GM12878 (cell line): ENCODE results near the gene TAX1BP1. TPM values are rescaled to one million over a fixed set of nuclear protein-coding genes. Genes with fewer than 3 reads are reported as not detected.

Experiments
- ATAC-seq: fragments of 200-7000 bp; cut with Tn5 transposase; 3 replicates; pipeline ENCODE4 v1.9.1; 2020; ENCODE audit warnings: mild to moderate bottlenecking, moderate library complexity
- BruUV-seq: library from RNA; stranded (reverse); fragments of 400-500 nt; replicated peaks from 2 replicates; lab custom pipeline; 2021; lab: Mats Ljungman, UMichigan
- CTCF ChIA-PET: fragments of 300-600 bp; sonication (Branson Sonifier 250); formaldehyde crosslinking; extraction: SDS; loops from one replicate; lab custom pipeline; 2021; ENCODE audit warnings: inconsistent platforms; lab: Yijun Ruan, JAX
- POLR2A ChIA-PET: fragments of 350-600 bp; formaldehyde crosslinking; extraction: SDS; loops from one replicate; lab custom pipeline; 2021; ENCODE audit warnings: inconsistent platforms; lab: Charles Lee
- RAD21 ChIA-PET: fragments of 300-600 bp; sonication (Branson Sonifier 250); formaldehyde crosslinking; loops from one replicate; lab custom pipeline; 2023; ENCODE audit warnings: antibody characterized with exemption; ENCODE audit not compliant: unreplicated experiment; lab: Charles Lee
- SMC1A ChIA-PET: fragments of 300-600 bp; sonication (Branson Sonifier 250); formaldehyde crosslinking; loops from one replicate; lab custom pipeline; 2023; ENCODE audit not compliant: unreplicated experiment, uncharacterized antibody; lab: Charles Lee
- DNase-seq: peaks from one replicate; pipeline ENCODE4 v3.0.0-alpha.2; 2011; ENCODE audit warnings: low read depth, low spot score
- FAIRE-seq: peaks from 3 replicates; lab custom pipeline; 2011; peaks lifted over from hg19 to GRCh38; lab: Jason Lieb, UNC
- H2AFZ ChIP-seq: 2 replicates; pipeline ENCODE4 v1.6.0; 2011; ENCODE audit warnings: low read depth, low read length, control low read depth; ENCODE audit not compliant: control insufficient read depth
- H3K27ac ChIP-seq: 2 replicates; pipeline ENCODE4 v1.5.1; 2011; ENCODE audit warnings: control low read depth; ENCODE audit not compliant: control insufficient read depth, insufficient read depth
- H3K27me3 ChIP-seq, 2 experiments: replicated peaks in 1 of 2; 2 replicates each; pipeline versions ENCODE4 v1.6.0 to v1.6.1; 2011; ENCODE audit warnings: low read length in 1 of 2; ENCODE audit not compliant: control insufficient read depth in 2 of 2, insufficient read depth in 2 of 2
- H3K36me3 ChIP-seq, 2 experiments: 2 replicates each; pipeline ENCODE4 v1.5.1; 2011; ENCODE audit warnings: low read length in 1 of 2; ENCODE audit not compliant: control insufficient read depth in 2 of 2, insufficient read depth in 2 of 2
- H3K4me1 ChIP-seq: 2 replicates; pipeline ENCODE4 v1.6.1; 2011; ENCODE audit warnings: mild to moderate bottlenecking, low read length, moderate library complexity, mixed read lengths; ENCODE audit not compliant: control insufficient read depth, insufficient read depth
- H3K4me2 ChIP-seq: 2 replicates; pipeline ENCODE4 v1.6.0; 2011; ENCODE audit warnings: control low read depth; ENCODE audit not compliant: control insufficient read depth, insufficient read depth
- H3K4me3 ChIP-seq: fragments of 200-600 bp; sonication (generic); 2 replicates; pipeline ENCODE4 v1.5.1; 2016
- H3K79me2 ChIP-seq: 2 replicates; pipeline ENCODE4 v1.6.0; 2011; ENCODE audit warnings: low read length; ENCODE audit not compliant: control insufficient read depth, insufficient read depth
- H3K9ac ChIP-seq: 2 replicates; pipeline ENCODE4 v1.8.0; 2011; ENCODE audit warnings: low read length, control low read depth, mixed read lengths; ENCODE audit not compliant: control insufficient read depth, insufficient read depth
- H3K9me3 ChIP-seq: replicated peaks from 3 replicates; pipeline ENCODE4 v1.5.1; 2011; ENCODE audit warnings: mild to moderate bottlenecking, low read length; ENCODE audit not compliant: control insufficient read depth, insufficient read depth
- H4K20me1 ChIP-seq: 2 replicates; pipeline ENCODE4 v1.6.0; 2011; ENCODE audit not compliant: control insufficient read depth, insufficient read depth
- ASH2L ChIP-seq: fragments of 300-600, 200-600 bp; sonication (generic); IDR thresholded peaks from 2 replicates; pipeline ENCODE4 v1.6.1; 2017; ENCODE audit warnings: low read depth, mild to moderate bottlenecking, borderline replicate concordance
- IKZF2 ChIP-seq, 2 experiments: fragments of 450-650 bp; IDR thresholded peaks; 2 replicates each; pipeline ENCODE4 v1.6.1; 2017; ENCODE audit warnings: mild to moderate bottlenecking in 2 of 2, moderate library complexity in 2 of 2
- JUNB ChIP-seq: IDR thresholded peaks from 2 replicates; pipeline ENCODE4 v1.6.1; 2016; ENCODE audit warnings: antibody characterized with exemption, mild to moderate bottlenecking
- PML ChIP-seq: IDR thresholded peaks from 2 replicates; pipeline ENCODE4 v1.6.1; 2012; ENCODE audit warnings: low read length, inconsistent platforms
- RAD51 ChIP-seq: fragments of 450-650 bp; IDR thresholded peaks from 2 replicates; pipeline ENCODE4 v1.6.1; 2016; ENCODE audit warnings: moderate library complexity, mild to moderate bottlenecking, inconsistent platforms
- RCOR1 ChIP-seq: conservative IDR thresholded peaks from 2 replicates; pipeline ENCODE4 v1.6.1; 2012; ENCODE audit warnings: low read depth, low read length, improper control_type of control experiment
- SREBF2 ChIP-seq: IDR thresholded peaks from 2 replicates; pipeline ENCODE4 v1.6.1; 2012; ENCODE audit warnings: mild to moderate bottlenecking, low read length
- TARDBP ChIP-seq: IDR thresholded peaks from 2 replicates; pipeline ENCODE4 v1.6.1; 2016; ENCODE audit warnings: borderline replicate concordance
- TBL1XR1 ChIP-seq: IDR thresholded peaks from 2 replicates; pipeline ENCODE4 v1.6.1; 2012; ENCODE audit warnings: low read depth, low read length, improper control_type of control experiment
- ZNF207 ChIP-seq: fragments of 450-650 bp; IDR thresholded peaks from 2 replicates; pipeline ENCODE4 v1.6.1; 2014; ENCODE audit warnings: antibody characterized with exemption, mild to moderate bottlenecking, borderline replicate concordance
- WGBS: methylation state at CpG from one replicate; pipeline ENCODE4 v1.1.6; 2016; ENCODE audit warnings: low lambda C conversion rate; ENCODE audit not compliant: insufficient replicate concordance, insufficient coverage; ENCODE audit errors: missing lambda C conversion rate; 5-methylcytosine and 5-hydroxymethylcytosine counted together
- in situ Hi-C: fragments of 300-500 bp; cut with MboI; formaldehyde crosslinking; loops from 9 replicates; pipeline ENCODE4 v1.14.3; 2018; ENCODE audit warnings: mixed read lengths
- intact Hi-C: fragments of 100-400 bp; cut with micrococcal nuclease; formaldehyde crosslinking; loops from one replicate; pipeline ENCODE4 v1.14.2; 2022; ENCODE audit not compliant: unreplicated experiment
- polyA plus RNA-seq, 11 experiments: library from polyadenylated mRNA; depleted of rRNA in 4 of 11; unstranded in 6 of 11; stranded (reverse) in 5 of 11; fragments of >200 nt; fragmentation: Nextera tagmentation in 4 of 11; fragmentation: Illumina TruSeq in 1 of 11; extraction: Ambion mirVana in 4 of 11; extraction: Trizol in 1 of 11; gene quantifications; 1 replicate in 1 of 11; 2 replicates in 10 of 11; pipeline versions ENCODE4 v1.2.1 to v1.2.3, GENCODE V29; 2011 to 2016; ENCODE audit warnings: inconsistent platforms in 2 of 11, missing spikeins in 2 of 11, low read depth in 1 of 11
- total RNA-seq, 4 experiments: library from RNA; depleted of rRNA in 3 of 4; stranded (reverse); fragments of >200 nt in 3 of 4; fragmentation: Illumina TruSeq in 1 of 4; extraction: Trizol in 1 of 4; gene quantifications; 2 replicates each; pipeline versions ENCODE4 v1.2.1 to v1.2.3, GENCODE V29; 2013 to 2021
- TF ChIP-seq, protein P1 (sequence below): fragments of 450-650 bp; IDR thresholded peaks from 2 replicates; pipeline ENCODE4 v1.6.1; 2017; ENCODE audit warnings: mild to moderate bottlenecking
- TF ChIP-seq, protein P2 (sequence below): IDR thresholded peaks from 2 replicates; pipeline ENCODE4 v1.6.1; 2011; ENCODE audit warnings: mild to moderate bottlenecking, low read depth, low read length, moderate library complexity; ENCODE audit not compliant: insufficient replicate concordance
- TF ChIP-seq, protein P3 (sequence below): fragments of 450-650 bp; IDR thresholded peaks from 2 replicates; pipeline ENCODE4 v1.6.1; 2018; ENCODE audit warnings: mild to moderate bottlenecking, low read depth, moderate library complexity; ENCODE audit not compliant: partially characterized antibody
- TF ChIP-seq, protein P4 (sequence below): IDR thresholded peaks from 2 replicates; pipeline ENCODE4 v1.6.1; 2012; ENCODE audit warnings: improper control_type of control experiment, low read depth, low read length; ENCODE audit not compliant: insufficient replicate concordance

Gene TAX1BP1
- total and polyA plus RNA-seq, 10 of the 15 experiments (the other 5 are each of a cell fraction or from before 2014, with no cell fraction given): 30.8 to 105 (median 52.0) TPM

DNA sequence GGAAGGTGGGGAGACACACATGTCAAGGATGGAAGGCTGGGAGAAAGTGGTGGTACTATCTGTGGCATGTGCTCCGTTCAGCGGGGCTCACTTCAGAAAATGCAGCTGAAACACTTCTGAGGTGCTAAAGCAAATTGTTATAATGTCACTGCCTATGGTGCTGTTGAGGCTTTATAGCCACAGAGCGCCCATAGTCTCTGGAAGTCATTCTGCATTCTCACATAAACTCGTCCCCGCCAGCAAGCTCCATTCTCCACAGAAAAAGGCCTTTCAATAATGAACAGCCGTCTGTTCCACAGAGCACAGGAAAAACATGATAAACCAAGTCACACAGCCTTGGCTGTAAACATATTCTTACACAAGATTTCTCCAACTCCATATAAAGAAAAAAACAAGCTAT, 131.9 kb downstream of the TAX1BP1 start:
- intact Hi-C loops (no loop called here), in situ Hi-C loops (no loop called here)
- Histone ChIP-seq H3K4me3 (no peak overlapping the region), H4K20me1 (no peaks in the 10 kb centered on the region), H3K27me3 (no peaks in the 10 kb centered on the region; a peak in 1 of 4 replicates), H3K4me1 (no peaks in the 10 kb centered on the region), H3K9me3 (no peaks in the 10 kb centered on the region), H2AFZ (no peak overlapping the region), H3K27ac (no peak overlapping the region), H3K9ac (no peak overlapping the region), H3K36me3 (no peaks in the 10 kb centered on the region), H3K4me2 (no peak overlapping the region), H3K79me2 (no peaks in the 10 kb centered on the region)
- WGBS: 13% methylated on average over 6 of the region's 6 CpGs
- ChIA-PET SMC1A (interaction anchor here (0.8 kb wide), 1 partner anchor 48 kb away, joined by 3 read pairs; no protein-coding TSS in a partner anchor), RAD21 (no interaction called here), POLR2A (no interaction called here), CTCF (interaction anchor here (0.9 to 1.1 kb wide), 2 partner anchors 25 to 212 kb away, joined by 3 read pairs; no protein-coding TSS in a partner anchor)
- no peak for ATAC-seq
- no peak for DNase-seq
- BruUV-seq: no TSS peak
- no peak for FAIRE-seq
- TF ChIP-seq SREBF2 (no peak), ZNF207 (no peak), RCOR1 (no peak), TARDBP (no peak), ASH2L (no peak), TBL1XR1 (no peak), IKZF2 (IDR thresholded peaks at IDR 0.05) (no peak), RAD51 (no peak), JUNB (no peak), PML (no peak)
- TF ChIP-seq, protein P1, sequence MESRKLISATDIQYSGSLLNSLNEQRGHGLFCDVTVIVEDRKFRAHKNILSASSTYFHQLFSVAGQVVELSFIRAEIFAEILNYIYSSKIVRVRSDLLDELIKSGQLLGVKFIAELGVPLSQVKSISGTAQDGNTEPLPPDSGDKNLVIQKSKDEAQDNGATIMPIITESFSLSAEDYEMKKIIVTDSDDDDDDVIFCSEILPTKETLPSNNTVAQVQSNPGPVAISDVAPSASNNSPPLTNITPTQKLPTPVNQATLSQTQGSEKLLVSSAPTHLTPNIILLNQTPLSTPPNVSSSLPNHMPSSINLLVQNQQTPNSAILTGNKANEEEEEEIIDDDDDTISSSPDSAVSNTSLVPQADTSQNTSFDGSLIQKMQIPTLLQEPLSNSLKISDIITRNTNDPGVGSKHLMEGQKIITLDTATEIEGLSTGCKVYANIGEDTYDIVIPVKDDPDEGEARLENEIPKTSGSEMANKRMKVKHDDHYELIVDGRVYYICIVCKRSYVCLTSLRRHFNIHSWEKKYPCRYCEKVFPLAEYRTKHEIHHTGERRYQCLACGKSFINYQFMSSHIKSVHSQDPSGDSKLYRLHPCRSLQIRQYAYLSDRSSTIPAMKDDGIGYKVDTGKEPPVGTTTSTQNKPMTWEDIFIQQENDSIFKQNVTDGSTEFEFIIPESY: no peak
- TF ChIP-seq, protein P2, sequence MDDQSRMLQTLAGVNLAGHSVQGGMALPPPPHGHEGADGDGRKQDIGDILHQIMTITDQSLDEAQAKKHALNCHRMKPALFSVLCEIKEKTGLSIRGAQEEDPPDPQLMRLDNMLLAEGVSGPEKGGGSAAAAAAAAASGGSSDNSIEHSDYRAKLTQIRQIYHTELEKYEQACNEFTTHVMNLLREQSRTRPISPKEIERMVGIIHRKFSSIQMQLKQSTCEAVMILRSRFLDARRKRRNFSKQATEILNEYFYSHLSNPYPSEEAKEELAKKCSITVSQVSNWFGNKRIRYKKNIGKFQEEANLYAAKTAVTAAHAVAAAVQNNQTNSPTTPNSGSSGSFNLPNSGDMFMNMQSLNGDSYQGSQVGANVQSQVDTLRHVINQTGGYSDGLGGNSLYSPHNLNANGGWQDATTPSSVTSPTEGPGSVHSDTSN: no peak
- TF ChIP-seq, protein P3, sequence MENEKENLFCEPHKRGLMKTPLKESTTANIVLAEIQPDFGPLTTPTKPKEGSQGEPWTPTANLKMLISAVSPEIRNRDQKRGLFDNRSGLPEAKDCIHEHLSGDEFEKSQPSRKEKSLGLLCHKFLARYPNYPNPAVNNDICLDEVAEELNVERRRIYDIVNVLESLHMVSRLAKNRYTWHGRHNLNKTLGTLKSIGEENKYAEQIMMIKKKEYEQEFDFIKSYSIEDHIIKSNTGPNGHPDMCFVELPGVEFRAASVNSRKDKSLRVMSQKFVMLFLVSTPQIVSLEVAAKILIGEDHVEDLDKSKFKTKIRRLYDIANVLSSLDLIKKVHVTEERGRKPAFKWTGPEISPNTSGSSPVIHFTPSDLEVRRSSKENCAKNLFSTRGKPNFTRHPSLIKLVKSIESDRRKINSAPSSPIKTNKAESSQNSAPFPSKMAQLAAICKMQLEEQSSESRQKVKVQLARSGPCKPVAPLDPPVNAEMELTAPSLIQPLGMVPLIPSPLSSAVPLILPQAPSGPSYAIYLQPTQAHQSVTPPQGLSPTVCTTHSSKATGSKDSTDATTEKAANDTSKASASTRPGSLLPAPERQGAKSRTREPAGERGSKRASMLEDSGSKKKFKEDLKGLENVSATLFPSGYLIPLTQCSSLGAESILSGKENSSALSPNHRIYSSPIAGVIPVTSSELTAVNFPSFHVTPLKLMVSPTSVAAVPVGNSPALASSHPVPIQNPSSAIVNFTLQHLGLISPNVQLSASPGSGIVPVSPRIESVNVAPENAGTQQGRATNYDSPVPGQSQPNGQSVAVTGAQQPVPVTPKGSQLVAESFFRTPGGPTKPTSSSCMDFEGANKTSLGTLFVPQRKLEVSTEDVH: no peak
- TF ChIP-seq, protein P4, sequence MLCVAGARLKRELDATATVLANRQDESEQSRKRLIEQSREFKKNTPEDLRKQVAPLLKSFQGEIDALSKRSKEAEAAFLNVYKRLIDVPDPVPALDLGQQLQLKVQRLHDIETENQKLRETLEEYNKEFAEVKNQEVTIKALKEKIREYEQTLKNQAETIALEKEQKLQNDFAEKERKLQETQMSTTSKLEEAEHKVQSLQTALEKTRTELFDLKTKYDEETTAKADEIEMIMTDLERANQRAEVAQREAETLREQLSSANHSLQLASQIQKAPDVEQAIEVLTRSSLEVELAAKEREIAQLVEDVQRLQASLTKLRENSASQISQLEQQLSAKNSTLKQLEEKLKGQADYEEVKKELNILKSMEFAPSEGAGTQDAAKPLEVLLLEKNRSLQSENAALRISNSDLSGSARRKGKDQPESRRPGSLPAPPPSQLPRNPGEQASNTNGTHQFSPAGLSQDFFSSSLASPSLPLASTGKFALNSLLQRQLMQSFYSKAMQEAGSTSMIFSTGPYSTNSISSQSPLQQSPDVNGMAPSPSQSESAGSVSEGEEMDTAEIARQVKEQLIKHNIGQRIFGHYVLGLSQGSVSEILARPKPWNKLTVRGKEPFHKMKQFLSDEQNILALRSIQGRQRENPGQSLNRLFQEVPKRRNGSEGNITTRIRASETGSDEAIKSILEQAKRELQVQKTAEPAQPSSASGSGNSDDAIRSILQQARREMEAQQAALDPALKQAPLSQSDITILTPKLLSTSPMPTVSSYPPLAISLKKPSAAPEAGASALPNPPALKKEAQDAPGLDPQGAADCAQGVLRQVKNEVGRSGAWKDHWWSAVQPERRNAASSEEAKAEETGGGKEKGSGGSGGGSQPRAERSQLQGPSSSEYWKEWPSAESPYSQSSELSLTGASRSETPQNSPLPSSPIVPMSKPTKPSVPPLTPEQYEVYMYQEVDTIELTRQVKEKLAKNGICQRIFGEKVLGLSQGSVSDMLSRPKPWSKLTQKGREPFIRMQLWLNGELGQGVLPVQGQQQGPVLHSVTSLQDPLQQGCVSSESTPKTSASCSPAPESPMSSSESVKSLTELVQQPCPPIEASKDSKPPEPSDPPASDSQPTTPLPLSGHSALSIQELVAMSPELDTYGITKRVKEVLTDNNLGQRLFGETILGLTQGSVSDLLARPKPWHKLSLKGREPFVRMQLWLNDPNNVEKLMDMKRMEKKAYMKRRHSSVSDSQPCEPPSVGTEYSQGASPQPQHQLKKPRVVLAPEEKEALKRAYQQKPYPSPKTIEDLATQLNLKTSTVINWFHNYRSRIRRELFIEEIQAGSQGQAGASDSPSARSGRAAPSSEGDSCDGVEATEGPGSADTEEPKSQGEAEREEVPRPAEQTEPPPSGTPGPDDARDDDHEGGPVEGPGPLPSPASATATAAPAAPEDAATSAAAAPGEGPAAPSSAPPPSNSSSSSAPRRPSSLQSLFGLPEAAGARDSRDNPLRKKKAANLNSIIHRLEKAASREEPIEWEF: no peak
